DND-41 (cell line): ENCODE results near the gene NFIB.

Source experiments
- ATAC-seq: fragments of 200-7000 bp; cut with Tn5 transposase; 3 replicates; pipeline ENCODE4 v1.9.1; 2021; ENCODE audit warnings: low read depth; ENCODE audit not compliant: insufficient read depth
- DNase-seq: peaks from one replicate; pipeline ENCODE4 v3.0.0-alpha.2; 2020
- H2AFZ ChIP-seq: 2 replicates; pipeline ENCODE4 v1.6.0; 2012; ENCODE audit warnings: low read depth, low read length
- H3K27ac ChIP-seq: 2 replicates; pipeline ENCODE4 v1.5.1; 2012; ENCODE audit warnings: low read length, inconsistent platforms
- H3K27me3 ChIP-seq: fragments of 200-600 bp; sonication (generic); 2 replicates; pipeline ENCODE4 v1.6.0; 2012; ENCODE audit warnings: low read length, mild to moderate bottlenecking, inconsistent platforms; ENCODE audit not compliant: insufficient read depth, poor library complexity
- H3K36me3 ChIP-seq: 2 replicates; pipeline ENCODE4 v1.5.1; 2012; ENCODE audit warnings: low read length, inconsistent platforms; ENCODE audit not compliant: insufficient read depth
- H3K4me1 ChIP-seq: 2 replicates; pipeline ENCODE4 v1.5.1; 2012; ENCODE audit warnings: mild to moderate bottlenecking, low read length; ENCODE audit not compliant: insufficient read depth
- H3K4me2 ChIP-seq: 2 replicates; pipeline ENCODE4 v1.6.0; 2012; ENCODE audit warnings: mild to moderate bottlenecking, moderate library complexity, low read length, inconsistent platforms; ENCODE audit not compliant: insufficient read depth
- H3K4me3 ChIP-seq, 2 experiments: fragments of 200-600 bp in 1 of 2; shearing (Covaris generic) in 1 of 2; 2 replicates each; pipeline ENCODE4 v1.5.1; 2012 to 2016; ENCODE audit warnings: inconsistent platforms in 2 of 2, low read length in 2 of 2, mild to moderate bottlenecking in 2 of 2, low read depth in 1 of 2, moderate library complexity in 1 of 2
- H3K79me2 ChIP-seq: 2 replicates; pipeline ENCODE4 v1.6.0; 2012; ENCODE audit warnings: low read length, inconsistent platforms; ENCODE audit not compliant: insufficient read depth
- H3K9ac ChIP-seq: 2 replicates; pipeline ENCODE4 v1.6.0; 2012; ENCODE audit warnings: low read depth, mild to moderate bottlenecking, inconsistent platforms, low read length, moderate library complexity
- H3K9me3 ChIP-seq: 2 replicates; pipeline ENCODE4 v1.5.1; 2012; ENCODE audit warnings: low read length, moderate library complexity, mild to moderate bottlenecking, inconsistent platforms; ENCODE audit not compliant: insufficient read depth, severe bottlenecking
- H4K20me1 ChIP-seq: 2 replicates; pipeline ENCODE4 v1.6.0; 2012; ENCODE audit warnings: low read length; ENCODE audit not compliant: insufficient read depth
- CTCF ChIP-seq: IDR thresholded peaks from 2 replicates; pipeline ENCODE4 v1.5.1; 2012; ENCODE audit warnings: borderline replicate concordance, low read length, moderate library complexity, mild to moderate bottlenecking; ENCODE audit not compliant: poor library complexity, severe bottlenecking; ENCODE audit errors: extremely low read depth
- EZH2 ChIP-seq: IDR thresholded peaks from 3 replicates; pipeline ENCODE4 v1.6.1; 2012; ENCODE audit warnings: borderline replicate concordance, low read depth, mild to moderate bottlenecking, moderate library complexity, low read length, inconsistent platforms; ENCODE audit not compliant: severe bottlenecking

Gene NFIB

GRCh38 chr9:14087576-14087975 is 226.4 kb downstream of the NFIB start:
- Histone ChIP-seq H3K4me3 (no peak overlapping the region), H3K27ac (no peak overlapping the region), H3K9ac (no peak overlapping the region), H4K20me1 (no peaks in the 10 kb centered on the region), H3K36me3 (no peaks in the 10 kb centered on the region), H3K79me2 (no peaks in the 10 kb centered on the region), H3K9me3 (no peaks in the 10 kb centered on the region), H3K4me1 (no peaks in the 10 kb centered on the region), H2AFZ (no peak overlapping the region), H3K27me3 (no peaks in the 10 kb centered on the region), H3K4me2 (no peak overlapping the region)
- TF ChIP-seq EZH2, result no peak
- no peak for TF ChIP-seq CTCF
- no peak for DNase-seq
- ATAC-seq, result no peak

GRCh38 chr9:14086495-14086894 is 227.4 kb downstream of the NFIB start:
- Histone ChIP-seq H2AFZ (no peak overlapping the region), H3K36me3 (no peaks in the 10 kb centered on the region), H3K4me1 (no peaks in the 10 kb centered on the region), H3K9ac (no peak overlapping the region), H3K4me2 (no peak overlapping the region), H3K27me3 (no peaks in the 10 kb centered on the region), H3K4me3 (no peak overlapping the region), H4K20me1 (no peaks in the 10 kb centered on the region), H3K79me2 (no peaks in the 10 kb centered on the region), H3K27ac (no peak overlapping the region), H3K9me3 (no peaks in the 10 kb centered on the region)
- no peak for DNase-seq
- TF ChIP-seq EZH2 (no peak), CTCF (no peak)
- ATAC-seq, result no peak

GRCh38 chr9:14085810-14086209 is 228.1 kb downstream of the NFIB start:
- no peak overlapping the region for H3K9ac ChIP-seq
- H3K9me3 ChIP-seq, result no peaks in the 10 kb centered on the region

More at GRCh38 chr9:14085810-14086209, 228.1 kb downstream of the NFIB start:
- DNase-seq (no peak), ATAC-seq (no peak)
- Histone ChIP-seq H3K4me2 (no peak overlapping the region), H3K36me3 (no peaks in the 10 kb centered on the region), H3K79me2 (no peaks in the 10 kb centered on the region), H4K20me1 (no peaks in the 10 kb centered on the region), H3K27ac (no peak overlapping the region), H3K4me1 (no peaks in the 10 kb centered on the region), H2AFZ (no peak overlapping the region), H3K4me3 (no peak overlapping the region), H3K27me3 (no peaks in the 10 kb centered on the region)
- TF ChIP-seq CTCF, result no peak
- no peak for TF ChIP-seq EZH2
